ENCODE measurements around the gene KCNAB1.
"Not testable (repeated sequence)": the region's sequence is repeated elsewhere in the genome, so short reads cannot be mapped to it uniquely, and the experiment has no call there.

The KCNAB1 gene

DNA sequence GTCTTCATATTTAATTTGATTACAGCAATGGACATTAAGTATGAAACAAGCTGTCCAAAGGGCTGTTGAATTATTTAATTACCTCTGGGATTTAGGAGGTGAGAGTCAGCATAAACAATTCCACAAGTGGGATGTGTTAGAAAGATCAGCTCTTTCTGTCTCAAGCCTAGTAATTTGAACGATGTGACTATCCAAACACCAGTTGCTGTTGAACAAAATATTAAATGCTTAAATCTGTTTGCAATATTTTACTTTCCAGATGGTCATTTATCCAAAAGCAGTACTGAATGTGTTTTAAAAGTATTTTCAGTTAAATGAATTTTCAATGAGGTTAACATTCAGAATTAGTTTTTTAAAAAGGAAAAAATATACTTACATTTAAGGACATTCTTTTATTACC, 12.7 kb downstream of the KCNAB1 start:
- TF ChIP-seq, protein P1, sequence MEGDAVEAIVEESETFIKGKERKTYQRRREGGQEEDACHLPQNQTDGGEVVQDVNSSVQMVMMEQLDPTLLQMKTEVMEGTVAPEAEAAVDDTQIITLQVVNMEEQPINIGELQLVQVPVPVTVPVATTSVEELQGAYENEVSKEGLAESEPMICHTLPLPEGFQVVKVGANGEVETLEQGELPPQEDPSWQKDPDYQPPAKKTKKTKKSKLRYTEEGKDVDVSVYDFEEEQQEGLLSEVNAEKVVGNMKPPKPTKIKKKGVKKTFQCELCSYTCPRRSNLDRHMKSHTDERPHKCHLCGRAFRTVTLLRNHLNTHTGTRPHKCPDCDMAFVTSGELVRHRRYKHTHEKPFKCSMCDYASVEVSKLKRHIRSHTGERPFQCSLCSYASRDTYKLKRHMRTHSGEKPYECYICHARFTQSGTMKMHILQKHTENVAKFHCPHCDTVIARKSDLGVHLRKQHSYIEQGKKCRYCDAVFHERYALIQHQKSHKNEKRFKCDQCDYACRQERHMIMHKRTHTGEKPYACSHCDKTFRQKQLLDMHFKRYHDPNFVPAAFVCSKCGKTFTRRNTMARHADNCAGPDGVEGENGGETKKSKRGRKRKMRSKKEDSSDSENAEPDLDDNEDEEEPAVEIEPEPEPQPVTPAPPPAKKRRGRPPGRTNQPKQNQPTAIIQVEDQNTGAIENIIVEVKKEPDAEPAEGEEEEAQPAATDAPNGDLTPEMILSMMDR (IDR thresholded peaks at IDR 0.05), result no peak
- no peak overlapping the region for H3K4me3 ChIP-seq
- H3K4me1 ChIP-seq, result peaks cover 0 to 60% (median 23%) of the 10 kb centered on the region in 4 donors
- no peaks in the 10 kb centered on the region for H3K27me3 ChIP-seq
- H3K36me3 ChIP-seq, result no peaks in the 10 kb centered on the region
- no peak for DNase-seq
- no peaks in the 10 kb centered on the region for H3K9me3 ChIP-seq
- peak overlapping the region; percentile 17 to 58 for H3K27ac ChIP-seq
- intact Hi-C loops (cut with DNase I; ENCODE audit: low total_unique reads), result no loop called here

DNA sequence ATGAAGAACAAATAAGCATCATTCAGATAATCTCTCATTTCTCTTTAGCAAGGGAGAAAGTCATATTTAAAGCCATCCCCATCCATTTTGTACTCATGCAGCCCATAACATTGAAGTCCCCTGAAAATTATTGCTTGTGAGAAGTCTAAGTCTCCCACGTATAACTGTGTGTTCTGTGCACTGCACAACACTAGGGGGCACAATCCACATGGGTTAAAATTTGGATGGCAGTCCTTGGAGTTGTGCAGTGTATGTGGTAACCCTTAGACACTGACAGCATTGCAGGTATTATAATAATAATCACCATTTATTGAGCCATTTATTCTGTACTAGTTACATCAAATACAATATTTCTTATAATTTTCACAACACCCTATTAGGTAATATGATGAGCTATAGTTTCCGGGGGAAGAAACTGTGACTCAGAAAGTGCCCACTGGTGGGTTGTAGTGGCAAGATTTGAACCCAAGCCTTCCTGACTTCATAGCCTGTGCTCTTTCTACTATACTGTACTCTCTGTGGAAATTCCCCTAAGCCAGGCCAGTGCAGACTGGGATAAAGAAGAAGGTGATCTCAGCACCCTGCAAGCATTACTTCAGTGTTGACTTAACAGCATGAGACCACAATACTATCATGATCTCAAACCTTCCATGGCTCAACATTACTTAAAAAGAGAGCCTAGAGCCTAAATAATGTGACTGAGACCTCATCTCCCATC, 15.7 kb downstream of the KCNAB1 start:
- DNase-seq, result no peak

DNA sequence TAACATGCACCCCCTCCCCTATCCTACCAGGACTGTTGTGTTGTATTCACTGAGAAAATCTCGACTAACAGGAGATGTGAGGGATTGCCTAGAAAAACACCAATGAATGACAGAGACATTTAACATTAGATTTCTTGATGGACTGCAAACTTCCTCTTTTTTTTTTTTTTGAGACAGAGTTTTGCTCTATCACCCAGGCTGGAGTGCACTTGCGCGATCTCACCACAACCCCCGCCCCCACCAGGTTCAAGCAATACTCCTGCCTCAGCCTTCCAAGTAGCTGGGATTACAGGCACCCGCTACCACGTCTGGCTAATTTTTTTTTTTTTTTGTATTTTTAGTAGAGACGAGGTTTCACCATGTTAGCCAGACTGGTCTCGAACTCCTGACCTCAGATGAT, 17.0 kb downstream of the KCNAB1 start:
- H3K27me3 ChIP-seq; H3K9me3 ChIP-seq; DNase-seq; H3K36me3 ChIP-seq; H3K4me3 ChIP-seq; intact Hi-C loops (cut with DNase I; ENCODE audit: low total_unique reads): not testable (repeated sequence)
- peak overlapping the region; percentile 56 to 70 for H3K27ac ChIP-seq
- H3K4me1 ChIP-seq, result peaks cover 0 to 80% (median 18%) of the 10 kb centered on the region in 4 donors

More for the DNA sequence above, 15.7 kb downstream of the KCNAB1 start:
- H3K27ac ChIP-seq, result peak overlapping the region; percentile 41 to 50
- no peak overlapping the region for H3K4me3 ChIP-seq
- H3K9me3 ChIP-seq, result no peaks in the 10 kb centered on the region
- peaks cover 0 to 80% (median 29%) of the 10 kb centered on the region in 4 donors for H3K4me1 ChIP-seq
- intact Hi-C loops (cut with DNase I; ENCODE audit: low total_unique reads), result no loop called here
- H3K27me3 ChIP-seq, result no peaks in the 10 kb centered on the region
- TF ChIP-seq, protein P1 (IDR thresholded peaks at IDR 0.05), result no peak
- H3K36me3 ChIP-seq, result no peaks in the 10 kb centered on the region

DNA sequence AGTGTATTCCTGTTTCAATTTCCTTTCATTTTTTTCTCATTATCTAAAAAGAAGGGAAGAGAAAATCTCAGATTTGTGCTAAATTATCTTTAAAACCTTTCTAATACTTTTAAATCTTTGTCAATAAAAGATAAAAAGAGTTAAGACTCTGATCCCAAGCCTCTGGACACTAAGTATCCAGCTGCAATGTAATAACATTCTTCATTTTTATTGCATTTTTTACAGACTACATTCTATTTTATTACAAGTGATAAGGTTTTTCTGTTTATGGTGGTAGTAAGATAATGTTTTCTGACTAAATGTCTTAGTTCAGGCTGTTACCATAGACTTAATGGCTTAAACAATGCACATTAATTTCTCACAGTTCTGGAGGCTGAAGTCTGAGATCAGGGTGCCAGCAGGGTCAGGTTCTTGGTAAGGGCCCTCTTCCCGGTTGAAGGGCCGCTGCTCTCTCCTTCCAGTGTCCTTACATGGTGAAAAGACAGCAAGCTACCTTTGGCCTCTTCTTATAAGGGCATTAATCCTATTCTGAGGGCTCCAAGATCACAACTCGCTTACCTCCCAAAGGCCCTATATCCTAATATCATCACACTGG, 19.7 kb downstream of the KCNAB1 start:
- Histone ChIP-seq H3K4me3 (no peak overlapping the region), H3K27me3 (no peaks in the 10 kb centered on the region), H3K36me3 (no peaks in the 10 kb centered on the region), H3K9me3 (no peaks in the 10 kb centered on the region), H3K4me1 (peaks cover 0 to 62% (median 13%) of the 10 kb centered on the region in 4 donors), H3K27ac (peak overlapping the region; percentile 70 to 73)
- TF ChIP-seq, protein P1 (IDR thresholded peaks at IDR 0.05), result no peak
- no peak for DNase-seq
- intact Hi-C loops (cut with DNase I; ENCODE audit: low total_unique reads), result loop anchor here (10.0 kb wide), 1 partner anchor 95 kb away; no protein-coding TSS in a partner anchor

DNA sequence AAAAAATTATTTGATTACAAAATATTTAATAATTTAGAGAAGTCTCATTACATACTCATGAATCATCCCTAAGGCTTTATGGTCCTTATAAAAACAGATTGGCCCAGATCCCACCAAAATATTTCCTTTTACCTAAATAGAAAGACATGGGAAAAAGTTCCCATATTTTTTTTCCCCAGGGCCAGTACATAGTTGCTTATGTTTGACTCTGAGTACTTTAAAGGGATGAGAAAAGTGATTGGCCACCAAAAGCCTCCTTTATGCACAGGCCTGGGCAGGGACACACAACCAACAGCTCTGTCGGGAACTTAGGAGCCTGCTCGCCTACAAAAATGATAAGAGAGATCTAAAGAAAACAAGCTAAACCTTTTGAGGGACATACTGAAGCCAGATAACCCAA, 22.3 kb downstream of the KCNAB1 start:
- Histone ChIP-seq H3K27me3 (no peaks in the 10 kb centered on the region), H3K27ac (peak overlapping the region; percentile 70 to 73), H3K4me1 (peaks cover 0 to 79% (median 14%) of the 10 kb centered on the region in 4 donors), H3K9me3 (no peaks in the 10 kb centered on the region), H3K4me3 (peak overlapping the region; percentile 56 to 58), H3K36me3 (no peaks in the 10 kb centered on the region)
- intact Hi-C loops (cut with DNase I; ENCODE audit: low total_unique reads), result loop anchor here (10.0 kb wide), 1 partner anchor 98 kb away; no protein-coding TSS in a partner anchor
- TF ChIP-seq, protein P1 (IDR thresholded peaks at IDR 0.05), result no peak
- DNase-seq, result no peak

DNA sequence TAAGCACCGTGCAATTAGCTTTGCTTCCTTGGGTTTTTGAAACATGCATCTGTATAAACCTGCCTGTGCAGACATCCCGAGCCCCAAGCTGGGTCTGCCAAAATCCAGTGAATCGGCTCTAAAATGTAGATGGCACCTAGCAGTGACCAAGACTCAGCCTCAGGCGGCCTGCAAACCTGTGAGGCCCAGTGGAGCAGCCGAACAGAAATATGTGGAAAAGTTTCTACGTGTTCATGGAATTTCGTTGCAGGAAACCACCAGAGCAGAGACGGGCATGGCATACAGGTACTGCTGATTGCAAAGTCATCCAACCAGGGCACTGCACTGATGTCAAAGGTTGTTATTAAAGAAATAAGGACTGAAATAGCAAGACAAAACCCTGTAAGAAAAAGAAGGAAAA, 22.8 kb downstream of the KCNAB1 start:
- Histone ChIP-seq H3K4me1 (peaks cover 0 to 79% (median 16%) of the 10 kb centered on the region in 4 donors), H3K27me3 (no peaks in the 10 kb centered on the region), H3K36me3 (no peaks in the 10 kb centered on the region), H3K27ac (peak overlapping the region; percentile 70 to 73), H3K9me3 (no peaks in the 10 kb centered on the region), H3K4me3 (peak overlapping the region; percentile 56 to 58)
- DNase-seq, result no peak
- intact Hi-C loops (cut with DNase I; ENCODE audit: low total_unique reads), result loop anchor here (10.0 kb wide), 1 partner anchor 98 kb away; no protein-coding TSS in a partner anchor
- TF ChIP-seq, protein P1 (IDR thresholded peaks at IDR 0.05), result no peak

Data from tibial artery (tissue), 4 donors.